Suprapubic skin (tissue), 3 donors: ENCODE measurements around the gene KNTC1.

Experiments used
- CTCF ChIP-seq, 2 donors: fragments of 200-600 bp in 1 of 2; fragments of 450-650 bp in 1 of 2; sonication (generic) in 1 of 2; IDR thresholded peaks; one replicate each; pipeline ENCODE4 v1.5.1; 2016 to 2019; ENCODE audit warnings: antibody characterized with exemption in 2 of 2, mild to moderate bottlenecking in 1 of 2, moderate library complexity in 1 of 2
- POLR2A ChIP-seq, 2 donors: fragments of 450-650 bp; IDR thresholded peaks; one replicate each; pipeline ENCODE4 v1.6.1; 2017; ENCODE audit warnings: antibody characterized with exemption in 2 of 2, mild to moderate bottlenecking in 2 of 2, moderate library complexity in 2 of 2

DNA sequence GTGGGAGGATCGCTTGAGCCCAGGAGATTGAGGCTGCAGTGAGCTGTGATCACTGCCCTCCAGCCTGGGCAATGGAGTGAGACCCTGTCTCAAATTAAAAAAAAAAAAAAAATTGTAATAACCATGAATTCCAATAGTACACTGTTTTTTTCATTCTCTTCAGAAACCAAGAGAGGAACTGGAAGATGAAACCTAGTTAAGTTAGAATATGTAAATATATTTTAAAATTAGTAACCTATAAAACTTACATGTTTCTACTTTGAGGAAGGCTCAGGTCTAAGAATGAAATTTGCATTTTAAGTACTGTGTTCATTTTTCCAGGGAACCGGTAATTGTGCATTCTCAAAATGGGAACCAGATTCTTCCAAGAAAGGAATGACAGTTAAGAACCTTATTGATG lies 18.8 kb downstream of the KNTC1 start:
- no peak for TF ChIP-seq CTCF (IDR thresholded peaks at IDR 0.05)
- no peak for TF ChIP-seq POLR2A (IDR thresholded peaks at IDR 0.05)
